GM12878 (cell line): ENCODE measurements around the gene LBH. TPM values are rescaled to one million over a fixed set of nuclear protein-coding genes. Genes with fewer than 3 reads are reported as not detected.

Experiments
- ATAC-seq: fragments of 200-7000 bp; cut with Tn5 transposase; 3 replicates; pipeline ENCODE4 v1.9.1; 2020; ENCODE audit warnings: mild to moderate bottlenecking, moderate library complexity
- BruUV-seq: library from RNA; stranded (reverse); fragments of 400-500 nt; replicated peaks from 2 replicates; lab custom pipeline; 2021; lab: Mats Ljungman, UMichigan
- CTCF ChIA-PET: fragments of 300-600 bp; sonication (Branson Sonifier 250); formaldehyde crosslinking; extraction: SDS; loops from one replicate; lab custom pipeline; 2021; ENCODE audit warnings: inconsistent platforms; lab: Yijun Ruan, JAX
- POLR2A ChIA-PET: fragments of 350-600 bp; formaldehyde crosslinking; extraction: SDS; loops from one replicate; lab custom pipeline; 2021; ENCODE audit warnings: inconsistent platforms; lab: Charles Lee
- RAD21 ChIA-PET: fragments of 300-600 bp; sonication (Branson Sonifier 250); formaldehyde crosslinking; loops from one replicate; lab custom pipeline; 2023; ENCODE audit warnings: antibody characterized with exemption; ENCODE audit not compliant: unreplicated experiment; lab: Charles Lee
- SMC1A ChIA-PET: fragments of 300-600 bp; sonication (Branson Sonifier 250); formaldehyde crosslinking; loops from one replicate; lab custom pipeline; 2023; ENCODE audit not compliant: unreplicated experiment, uncharacterized antibody; lab: Charles Lee
- DNase-seq: peaks from one replicate; pipeline ENCODE4 v3.0.0-alpha.2; 2011; ENCODE audit warnings: low read depth, low spot score
- FAIRE-seq: peaks from 3 replicates; lab custom pipeline; 2011; peaks lifted over from hg19 to GRCh38; lab: Jason Lieb, UNC
- H2AFZ ChIP-seq: 2 replicates; pipeline ENCODE4 v1.6.0; 2011; ENCODE audit warnings: low read depth, low read length, control low read depth; ENCODE audit not compliant: control insufficient read depth
- H3K27ac ChIP-seq: 2 replicates; pipeline ENCODE4 v1.5.1; 2011; ENCODE audit warnings: control low read depth; ENCODE audit not compliant: control insufficient read depth, insufficient read depth
- H3K27me3 ChIP-seq, 2 experiments: replicated peaks in 1 of 2; 2 replicates each; pipeline versions ENCODE4 v1.6.0 to v1.6.1; 2011; ENCODE audit warnings: low read length in 1 of 2; ENCODE audit not compliant: control insufficient read depth in 2 of 2, insufficient read depth in 2 of 2
- H3K36me3 ChIP-seq, 2 experiments: 2 replicates each; pipeline ENCODE4 v1.5.1; 2011; ENCODE audit warnings: low read length in 1 of 2; ENCODE audit not compliant: control insufficient read depth in 2 of 2, insufficient read depth in 2 of 2
- H3K4me1 ChIP-seq: 2 replicates; pipeline ENCODE4 v1.6.1; 2011; ENCODE audit warnings: mild to moderate bottlenecking, low read length, moderate library complexity, mixed read lengths; ENCODE audit not compliant: control insufficient read depth, insufficient read depth
- H3K4me2 ChIP-seq: 2 replicates; pipeline ENCODE4 v1.6.0; 2011; ENCODE audit warnings: control low read depth; ENCODE audit not compliant: control insufficient read depth, insufficient read depth
- H3K4me3 ChIP-seq: fragments of 200-600 bp; sonication (generic); 2 replicates; pipeline ENCODE4 v1.5.1; 2016
- H3K79me2 ChIP-seq: 2 replicates; pipeline ENCODE4 v1.6.0; 2011; ENCODE audit warnings: low read length; ENCODE audit not compliant: control insufficient read depth, insufficient read depth
- H3K9ac ChIP-seq: 2 replicates; pipeline ENCODE4 v1.8.0; 2011; ENCODE audit warnings: low read length, control low read depth, mixed read lengths; ENCODE audit not compliant: control insufficient read depth, insufficient read depth
- H3K9me3 ChIP-seq: replicated peaks from 3 replicates; pipeline ENCODE4 v1.5.1; 2011; ENCODE audit warnings: mild to moderate bottlenecking, low read length; ENCODE audit not compliant: control insufficient read depth, insufficient read depth
- H4K20me1 ChIP-seq: 2 replicates; pipeline ENCODE4 v1.6.0; 2011; ENCODE audit not compliant: control insufficient read depth, insufficient read depth
- BMI1 ChIP-seq: fragments of 450-650 bp; IDR thresholded peaks from 2 replicates; pipeline ENCODE4 v1.6.1; 2016; ENCODE audit warnings: mild to moderate bottlenecking, moderate library complexity, borderline replicate concordance
- CBX3 ChIP-seq: fragments of 200-600 bp; sonication (generic); IDR thresholded peaks from 2 replicates; pipeline ENCODE4 v1.6.1; 2016; ENCODE audit warnings: low read depth, borderline replicate concordance
- CHD4 ChIP-seq: fragments of 200-600 bp; sonication (generic); IDR thresholded peaks from 2 replicates; pipeline ENCODE4 v1.6.1; 2016; ENCODE audit warnings: mild to moderate bottlenecking
- DPF2 ChIP-seq: fragments of 450-650 bp; IDR thresholded peaks from 2 replicates; pipeline ENCODE4 v1.6.1; 2017; ENCODE audit warnings: mild to moderate bottlenecking
- E2F4 ChIP-seq: IDR thresholded peaks from 2 replicates; pipeline ENCODE4 v1.6.1; 2012; ENCODE audit warnings: low read depth, low read length, improper control_type of control experiment
- EED ChIP-seq: sonication (generic); IDR thresholded peaks from 2 replicates; pipeline ENCODE4 v1.6.1; 2016; ENCODE audit warnings: antibody characterized with exemption, low read depth
- GATAD2B ChIP-seq: fragments of 450-650 bp; conservative IDR thresholded peaks from 2 replicates; pipeline ENCODE4 v1.6.1; 2017; ENCODE audit warnings: low read depth, mild to moderate bottlenecking, moderate library complexity
- HCFC1 ChIP-seq: fragments of 150-350 bp; IDR thresholded peaks from 2 replicates; pipeline ENCODE4 v1.6.1; 2014; ENCODE audit warnings: low read length
- HSF1 ChIP-seq: fragments of 150-350 bp; IDR thresholded peaks from 2 replicates; pipeline ENCODE4 v1.6.1; 2014; ENCODE audit warnings: mild to moderate bottlenecking, low read depth, low read length
- IKZF2 ChIP-seq, 2 experiments: fragments of 450-650 bp; IDR thresholded peaks; 2 replicates each; pipeline ENCODE4 v1.6.1; 2017; ENCODE audit warnings: mild to moderate bottlenecking in 2 of 2, moderate library complexity in 2 of 2
- MYB ChIP-seq: fragments of 150-350 bp; IDR thresholded peaks from 2 replicates; pipeline ENCODE4 v1.6.1; 2014; ENCODE audit warnings: mild to moderate bottlenecking, low read depth, low read length, borderline replicate concordance
- NR2F1 ChIP-seq: fragments of 450-650 bp; conservative IDR thresholded peaks from 2 replicates; pipeline ENCODE4 v1.6.1; 2017; ENCODE audit warnings: mild to moderate bottlenecking
- REST ChIP-seq: IDR thresholded peaks from 2 replicates; pipeline ENCODE4 v1.6.1; 2012; ENCODE audit warnings: mild to moderate bottlenecking, low read depth, low read length
- RUNX3 ChIP-seq: IDR thresholded peaks from 2 replicates; pipeline ENCODE4 v1.6.1; 2012; ENCODE audit warnings: low read length, inconsistent platforms
- SMARCA5 ChIP-seq: fragments of 450-650 bp; IDR thresholded peaks from 2 replicates; pipeline ENCODE4 v1.6.1; 2017; ENCODE audit warnings: mild to moderate bottlenecking
- SRF ChIP-seq, 2 experiments: IDR thresholded peaks; 2 replicates each; pipeline ENCODE4 v1.6.1; 2011; ENCODE audit warnings: low read depth in 2 of 2, low read length in 2 of 2, mild to moderate bottlenecking in 1 of 2, moderate library complexity in 1 of 2
- ZBED1 ChIP-seq: IDR thresholded peaks from 2 replicates; pipeline ENCODE4 v1.6.1; 2016; ENCODE audit warnings: borderline replicate concordance
- ZBTB33 ChIP-seq: fragments of 450-650 bp; IDR thresholded peaks from 2 replicates; pipeline ENCODE4 v1.6.1; 2017; ENCODE audit warnings: mild to moderate bottlenecking
- WGBS: methylation state at CpG from one replicate; pipeline ENCODE4 v1.1.6; 2016; ENCODE audit warnings: low lambda C conversion rate; ENCODE audit not compliant: insufficient replicate concordance, insufficient coverage; ENCODE audit errors: missing lambda C conversion rate; 5-methylcytosine and 5-hydroxymethylcytosine counted together
- in situ Hi-C: fragments of 300-500 bp; cut with MboI; formaldehyde crosslinking; loops from 9 replicates; pipeline ENCODE4 v1.14.3; 2018; ENCODE audit warnings: mixed read lengths
- intact Hi-C: fragments of 100-400 bp; cut with micrococcal nuclease; formaldehyde crosslinking; loops from one replicate; pipeline ENCODE4 v1.14.2; 2022; ENCODE audit not compliant: unreplicated experiment
- polyA plus RNA-seq, 11 experiments: library from polyadenylated mRNA; depleted of rRNA in 4 of 11; unstranded in 6 of 11; stranded (reverse) in 5 of 11; fragments of >200 nt; fragmentation: Nextera tagmentation in 4 of 11; fragmentation: Illumina TruSeq in 1 of 11; extraction: Ambion mirVana in 4 of 11; extraction: Trizol in 1 of 11; gene quantifications; 1 replicate in 1 of 11; 2 replicates in 10 of 11; pipeline versions ENCODE4 v1.2.1 to v1.2.3, GENCODE V29; 2011 to 2016; ENCODE audit warnings: inconsistent platforms in 2 of 11, missing spikeins in 2 of 11, low read depth in 1 of 11
- total RNA-seq, 4 experiments: library from RNA; depleted of rRNA in 3 of 4; stranded (reverse); fragments of >200 nt in 3 of 4; fragmentation: Illumina TruSeq in 1 of 4; extraction: Trizol in 1 of 4; gene quantifications; 2 replicates each; pipeline versions ENCODE4 v1.2.1 to v1.2.3, GENCODE V29; 2013 to 2021

Gene LBH
- total and polyA plus RNA-seq, 10 of the 15 experiments (the other 5 are each of a cell fraction or from before 2014, with no cell fraction given), result 9.3 to 133 (median 34.1) TPM

- Histone ChIP-seq H3K27ac (no peak overlapping the region), H2AFZ (peak overlapping the region; percentile 46), H3K79me2 (no peaks in the 10 kb centered on the region), H3K9me3 (no peaks in the 10 kb centered on the region; the same call in 1 of the 3 replicates), H3K36me3 (no peaks in the 10 kb centered on the region), H3K4me1 (peaks cover 11% of the 10 kb centered on the region; the same call in 1 of the 2 replicates), H3K27me3 (no peaks in the 10 kb centered on the region), H3K4me3 (no peak overlapping the region), H4K20me1 (no peaks in the 10 kb centered on the region), H3K4me2 (no peak overlapping the region), H3K9ac (no peak overlapping the region)
- in situ Hi-C loops (no loop called here), intact Hi-C loops (no loop called here)
- ATAC-seq, result peak; percentile 49
- ChIA-PET SMC1A (interaction anchor here (1.1 to 1.5 kb wide), 2 partner anchors 41 to 43 kb away, joined by 4 to 10 read pairs; no protein-coding TSS in a partner anchor), POLR2A (interaction anchor here (0.6 to 1.2 kb wide), 2 partner anchors 16 to 52 kb away, joined by 3 to 6 read pairs; no protein-coding TSS in a partner anchor), RAD21 (interaction anchor here (0.9 to 1.2 kb wide), 5 partner anchors 12 to 128 kb away, joined by 3 to 6 read pairs (median 3); no protein-coding TSS in a partner anchor), CTCF (interaction anchor here (1.0 to 1.6 kb wide), 2 partner anchors 41 to 129 kb away, joined by 4 to 5 read pairs; no protein-coding TSS in a partner anchor)
- BruUV-seq, result no TSS peak
- WGBS, result 55% methylated on average over 12 of the region's 12 CpGs
- FAIRE-seq, result peak; percentile 83
- DNase-seq, result no peak
- TF ChIP-seq MYB, result no peak
- no peak for TF ChIP-seq CBX3
- no peak for TF ChIP-seq CHD4
- no peak for TF ChIP-seq SRF (IDR thresholded peaks at IDR 0.05; ENCODE audit: low read depth in 2 of 2, low read length in 2 of 2)
- TF ChIP-seq DPF2, result no peak
- TF ChIP-seq ZBTB33, result no peak
- no peak for TF ChIP-seq ZBED1
- no peak for TF ChIP-seq REST
- TF ChIP-seq NR2F1, result no peak
- TF ChIP-seq EED, result no peak
- TF ChIP-seq SMARCA5, result no peak
- TF ChIP-seq RUNX3, result no peak
- TF ChIP-seq BMI1, result no peak
- no peak for TF ChIP-seq HSF1
- no peak for TF ChIP-seq GATAD2B
- no peak for TF ChIP-seq HCFC1
- TF ChIP-seq E2F4, result no peak
- no peak for TF ChIP-seq IKZF2 (IDR thresholded peaks at IDR 0.05)
These were observed 62.1 kb downstream of the LBH start for GRCh38 chr2:30293303-30293921.
